K562 (cell line): ENCODE measurements around the gene CCNK. TPM values are rescaled to one million over a fixed set of nuclear protein-coding genes. Genes with fewer than 3 reads are reported as not detected.

Source experiments
- ATAC-seq: fragments of 200-7000 bp; cut with Tn5 transposase; 3 replicates; pipeline ENCODE4 v1.9.1; 2020; ENCODE audit warnings: moderate library complexity
- BruUV-seq: library from RNA; stranded (reverse); fragments of 400-500 nt; replicated peaks from 2 replicates; lab custom pipeline; 2021; lab: Mats Ljungman, UMichigan
- CTCF ChIA-PET: fragments of 300-600 bp; formaldehyde crosslinking; extraction: SDS; loops from one replicate; lab custom pipeline; 2021; ENCODE audit warnings: low intra/inter-chr PET ratio; lab: Yijun Ruan, JAX
- POLR2A ChIA-PET: fragments of 300-600, 350-650 bp; sonication (Branson Sonifier 250); formaldehyde crosslinking; extraction: SDS; loops from one replicate; lab custom pipeline; 2021; ENCODE audit warnings: antibody characterized with exemption, inconsistent platforms; lab: Yijun Ruan, JAX
- DNase-seq, 4 experiments: peaks; one replicate each; pipeline versions ENCODE4 v3.0.0 to v3.0.0-alpha.2; 2011 to 2018; ENCODE audit warnings: low spot score in 3 of 4, mixed read lengths in 3 of 4; ENCODE audit errors: extremely low read depth in 1 of 4
- FAIRE-seq: peaks from 2 replicates; lab custom pipeline; 2011; peaks lifted over from hg19 to GRCh38; lab: Jason Lieb, UNC
- H2AFZ ChIP-seq: 2 replicates; pipeline ENCODE4 v1.6.0; 2011; ENCODE audit warnings: low read depth, low read length, control low read depth, inconsistent platforms
- H3K27ac ChIP-seq: fragments of 200-600 bp; 3 replicates; pipeline ENCODE4 v1.8.0; 2011; ENCODE audit warnings: low read depth, mild to moderate bottlenecking, control low read depth, inconsistent platforms, low read length, moderate library complexity, mixed read lengths; ENCODE audit errors: extremely low read depth
- H3K27me3 ChIP-seq, 2 experiments: fragments of 300-600 bp in 1 of 2; 2 replicates in 1 of 2; 3 replicates in 1 of 2; pipeline versions ENCODE4 v1.6.0 to v1.8.0; 2011; ENCODE audit warnings: inconsistent platforms in 2 of 2, low read length in 2 of 2, mild to moderate bottlenecking in 1 of 2, mixed read lengths in 1 of 2, moderate library complexity in 1 of 2; ENCODE audit not compliant: control insufficient read depth in 2 of 2, insufficient read depth in 2 of 2
- H3K36me3 ChIP-seq: fragments of 300-600 bp; 3 replicates; pipeline ENCODE4 v1.8.0; 2011; ENCODE audit warnings: mild to moderate bottlenecking, low read length, inconsistent platforms; ENCODE audit not compliant: control insufficient read depth, insufficient read depth
- H3K4me1 ChIP-seq, 2 experiments: fragments of 200-600 bp in 1 of 2; replicated peaks in 1 of 2; 2 replicates in 1 of 2; 3 replicates in 1 of 2; pipeline versions ENCODE4 v1.5.1 to v1.8.0; 2011; ENCODE audit warnings: inconsistent platforms in 2 of 2, low read length in 2 of 2, mild to moderate bottlenecking in 1 of 2, mixed read lengths in 1 of 2, moderate library complexity in 1 of 2; ENCODE audit not compliant: control insufficient read depth in 2 of 2, insufficient read depth in 2 of 2
- H3K4me2 ChIP-seq: 2 replicates; pipeline ENCODE4 v1.6.1; 2011; ENCODE audit warnings: low read length, control low read depth, inconsistent platforms, mixed read lengths; ENCODE audit not compliant: insufficient read depth
- H3K4me3 ChIP-seq: fragments of 200-600 bp; sonication (generic), shearing (Covaris generic); 2 replicates; pipeline ENCODE4 v1.5.1; 2016; ENCODE audit warnings: control low read depth, inconsistent platforms
- H3K79me2 ChIP-seq: fragments of 200-600 bp; 3 replicates; pipeline ENCODE4 v1.8.0; 2011; ENCODE audit warnings: low read length, inconsistent platforms; ENCODE audit not compliant: control insufficient read depth, insufficient read depth
- H3K9ac ChIP-seq, 2 experiments: 2 replicates each; pipeline versions ENCODE4 v1.6.0 to v1.6.1; 2011; ENCODE audit warnings: low read depth in 2 of 2, low read length in 2 of 2, control low read depth in 1 of 2, inconsistent platforms in 1 of 2, mild to moderate bottlenecking in 1 of 2, mixed read lengths in 1 of 2; ENCODE audit not compliant: insufficient read depth in 1 of 2
- H3K9me1 ChIP-seq: one replicate; pipeline ENCODE4 v1.6.0; 2011; ENCODE audit warnings: inconsistent platforms, mild to moderate bottlenecking, low read length, moderate library complexity; ENCODE audit not compliant: control insufficient read depth, insufficient read depth
- H3K9me3 ChIP-seq: replicated peaks from 2 replicates; pipeline ENCODE4 v1.5.1; 2011; ENCODE audit warnings: low read depth, low read length, inconsistent platforms; ENCODE audit not compliant: control insufficient read depth, insufficient read depth
- H4K20me1 ChIP-seq: replicated peaks from 2 replicates; pipeline ENCODE4 v1.6.1; 2011; ENCODE audit warnings: low read length, inconsistent platforms, mixed read lengths; ENCODE audit not compliant: control insufficient read depth, insufficient read depth
- CTCF ChIP-seq, 3 experiments: IDR thresholded peaks in 2 of 3; conservative IDR thresholded peaks in 1 of 3; 2 replicates each; pipeline ENCODE4 v1.5.1; 2011 to 2012; ENCODE audit warnings: low read length in 3 of 3, mild to moderate bottlenecking in 3 of 3, control low read depth in 2 of 3, improper control_type of control experiment in 1 of 3, inconsistent platforms in 1 of 3, low read depth in 1 of 3, mixed read lengths in 1 of 3, moderate library complexity in 1 of 3; ENCODE audit not compliant: insufficient read depth in 2 of 3
- FUS ChIP-seq: fragments of 200-400 bp; formaldehyde crosslinking; optimal IDR thresholded peaks from 2 replicates; pipeline ENCODE3; 2017; ENCODE audit warnings: low read depth, low read length
- GTF2A2 ChIP-seq: IDR thresholded peaks from 2 replicates; pipeline ENCODE4 v1.6.1; 2016; ENCODE audit warnings: mild to moderate bottlenecking, missing genetic modification characterization, missing compliant biosample characterization
- L3MBTL2 ChIP-seq: fragments of 450-650 bp; IDR thresholded peaks from 2 replicates; pipeline ENCODE4 v1.6.1; 2016; ENCODE audit warnings: mild to moderate bottlenecking, moderate library complexity
- MAZ ChIP-seq, 2 experiments: fragments of 450-650 bp in 1 of 2; sonication (generic) in 1 of 2; formaldehyde crosslinking; IDR thresholded peaks in 1 of 2; conservative IDR thresholded peaks in 1 of 2; 2 replicates each; pipeline versions ENCODE4 v1.4.0 to v1.5.0; 2020; ENCODE audit warnings: mild to moderate bottlenecking in 1 of 2, missing genetic modification reagents in 1 of 2
- MEIS2 ChIP-seq: fragments of 450-650 bp; IDR thresholded peaks from 2 replicates; pipeline ENCODE4 v1.6.1; 2014; ENCODE audit warnings: mild to moderate bottlenecking; ENCODE audit not compliant: partially characterized antibody
- MTA1 ChIP-seq: fragments of 450-650 bp; IDR thresholded peaks from 2 replicates; pipeline ENCODE4 v1.6.1; 2017; ENCODE audit warnings: borderline replicate concordance
- NFE2L1 ChIP-seq: fragments of 450-650 bp; IDR thresholded peaks from 2 replicates; pipeline ENCODE4 v1.6.1; 2016; ENCODE audit warnings: missing genetic modification characterization, low read depth, mild to moderate bottlenecking, missing compliant biosample characterization, moderate library complexity, borderline replicate concordance
- POLR2A ChIP-seq: fragments of 450-650 bp; conservative IDR thresholded peaks from 2 replicates; pipeline ENCODE4 v1.6.1; 2016
- SRSF9 ChIP-seq: fragments of 200-400 bp; formaldehyde crosslinking; IDR thresholded peaks from 2 replicates; pipeline ENCODE4 v1.6.1; 2017; ENCODE audit warnings: low read depth, low read length, borderline replicate concordance
- TBP ChIP-seq: optimal IDR thresholded peaks from 2 replicates; pipeline ENCODE3; 2011; ENCODE audit warnings: low read depth, low read length, improper control_type of control experiment
- ZKSCAN8 ChIP-seq: fragments of 200-800 bp; sonication (Bioruptor generic); IDR thresholded peaks from 2 replicates; pipeline ENCODE4 v1.6.1; 2016; ENCODE audit warnings: missing genetic modification characterization, missing compliant biosample characterization
- ZNF140 ChIP-seq: fragments of 250-450 bp; sonication (Bioruptor Pico); IDR thresholded peaks from 2 replicates; pipeline ENCODE4 v1.8.0; 2021; ENCODE audit warnings: moderate library complexity, mild to moderate bottlenecking, inconsistent platforms
- ZNF197 ChIP-seq: fragments of 200-800 bp; sonication (Bioruptor generic); IDR thresholded peaks from 2 replicates; pipeline ENCODE4 v1.6.1; 2016; ENCODE audit warnings: low read depth, missing genetic modification characterization, missing compliant biosample characterization
- WGBS: fragments of 100-300 bp; shearing (Covaris generic); methylation state at CpG from one replicate; pipeline ENCODE4 v1.1.6; 2016; ENCODE audit warnings: low coverage, mixed read lengths; ENCODE audit not compliant: insufficient coverage; ENCODE audit errors: missing lambda C conversion rate; 5-methylcytosine and 5-hydroxymethylcytosine counted together
- in situ Hi-C: fragments of 300-500 bp; cut with MboI; formaldehyde crosslinking; loops from 4 replicates; pipeline ENCODE4 v1.15.0; 2018; ENCODE audit warnings: inconsistent platforms, mixed read lengths
- intact Hi-C: fragments of 100-400 bp; cut with micrococcal nuclease; formaldehyde crosslinking; loops from 2 replicates; pipeline ENCODE4 v1.14.2; 2022
- polyA plus RNA-seq, 8 experiments: library from polyadenylated mRNA; depleted of rRNA in 4 of 8; stranded (reverse) in 5 of 8; unstranded in 3 of 8; fragments of >200 nt; fragmentation: Nextera tagmentation in 2 of 8; fragmentation: Illumina TruSeq in 1 of 8; extraction: Ambion mirVana in 2 of 8; extraction: Trizol in 1 of 8; gene quantifications; 2 replicates each; pipeline versions ENCODE4 v1.2.1 to v1.2.3, GENCODE V29; 2011 to 2014; ENCODE audit warnings: inconsistent platforms in 1 of 8, missing spikeins in 1 of 8
- total RNA-seq, 7 experiments: library from RNA; depleted of rRNA in 6 of 7; stranded (reverse); fragments of >200 nt in 6 of 7; fragmentation: Illumina TruSeq in 2 of 7; extraction: Trizol in 2 of 7; gene quantifications; 2 replicates each; pipeline versions ENCODE4 v1.2.1 to v1.2.3, GENCODE V29; 2011 to 2021; ENCODE audit warnings: low replicate concordance in 1 of 7

The CCNK gene
- total and polyA plus RNA-seq, 9 of the 15 experiments (the other 6 are each of a cell fraction or from before 2014, with no cell fraction given), result 5.8 to 84.2 (median 16.4) TPM

DNA sequence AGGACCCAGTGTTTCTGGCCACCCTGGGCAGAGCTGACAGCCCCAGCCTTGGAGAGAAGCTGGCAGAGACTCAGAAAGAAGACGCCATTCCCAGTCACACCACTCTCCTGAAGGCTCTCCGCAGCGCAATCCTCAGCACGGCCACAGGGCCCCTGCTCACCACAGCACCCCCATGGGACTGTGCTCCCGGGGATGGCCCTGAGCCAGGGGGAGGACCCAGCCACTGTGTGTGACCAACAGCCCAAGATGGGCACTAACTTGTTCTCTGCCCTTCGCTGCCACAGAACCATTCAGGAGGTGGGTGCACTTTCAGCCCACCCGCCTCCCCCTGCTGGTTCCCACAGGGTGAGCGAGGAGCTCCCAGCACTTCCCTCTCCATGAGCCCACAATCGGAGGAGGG is 57.1 kb downstream of the CCNK start (continued):
- TF ChIP-seq CTCF (IDR thresholded peaks at IDR 0.05 in 2 of 3, conservative IDR thresholded peaks at IDR 0.05 in 1 of 3; ENCODE audit: insufficient read depth in 2 of 3, low read depth in 1 of 3, low read length in 3 of 3) (no peak), NFE2L1 (tag) (no peak), ZKSCAN8 (CRISPR knock-in tag) (no peak), POLR2A (no peak), ZNF197 (CRISPR knock-in tag) (no peak)

- ATAC-seq (no peak), DNase-seq (no peak)
- H3K4me3 ChIP-seq, result no peak overlapping the region
- intact Hi-C loops, result no loop called here
- peaks cover 26% of the 10 kb centered on the region for H4K20me1 ChIP-seq
- H3K4me1 ChIP-seq, result peaks cover 0 to 35% of the 10 kb centered on the region in 2 experiments; a peak in 2 of 5 replicates
- no peaks in the 10 kb centered on the region for H3K9me3 ChIP-seq
- H3K9ac ChIP-seq, result no peak overlapping the region
- no TSS peak for BruUV-seq
- H3K36me3 ChIP-seq, result no peaks in the 10 kb centered on the region
- TF ChIP-seq MEIS2 (no peak), FUS (no peak), MTA1 (no peak), ZNF140 (CRISPR knock-in tag) (no peak), SRSF9 (no peak), GTF2A2 (tag) (no peak), TBP (no peak), L3MBTL2 (no peak), MAZ (CRISPR knock-in tag; conservative IDR thresholded peaks at IDR 0.05 in 1 of 2, IDR thresholded peaks at IDR 0.05 in 1 of 2) (no peak)
- TF ChIP-seq, all 486 proteins: peak for 0
- Histone ChIP-seq H3K27ac (no peak overlapping the region), H3K9me1 (peaks cover 3% of the 10 kb centered on the region), H3K79me2 (no peaks in the 10 kb centered on the region), H3K27me3 (no peaks in the 10 kb centered on the region), H2AFZ (no peak overlapping the region), H3K4me2 (no peak overlapping the region)
- ChIA-PET CTCF (no interaction called here), POLR2A (no interaction called here)
- in situ Hi-C loops, result no loop called here
- WGBS, result 41% methylated on average over 3 of the region's 5 CpGs
- no peak for FAIRE-seq
Observed at GRCh38 chr14:99538733-99539132, 57.5 kb downstream of the CCNK start.
